Vagina (tissue), 2 donors: ENCODE data around the gene JUN.

Experiments
- CTCF ChIP-seq, 3 experiments: fragments of 450-650 bp in 2 of 3; fragments of 200-600 bp in 1 of 3; sonication (generic) in 1 of 3; IDR thresholded peaks; one replicate each; pipeline ENCODE4 v1.5.1; 2017 to 2019; ENCODE audit warnings: antibody characterized with exemption in 3 of 3, mild to moderate bottlenecking in 2 of 3, moderate library complexity in 2 of 3
- POLR2AphosphoS5 ChIP-seq, 2 donors: sonication (generic); formaldehyde crosslinking; IDR thresholded peaks; one replicate each; pipeline ENCODE4 v1.9.0; 2017; ENCODE audit warnings: antibody characterized with exemption in 2 of 2, mild to moderate bottlenecking in 2 of 2, low read depth in 1 of 2; ENCODE audit not compliant: insufficient read depth in 1 of 2

- TF ChIP-seq CTCF (IDR thresholded peaks at IDR 0.05) = no peak
- no peak for TF ChIP-seq POLR2AphosphoS5 (IDR thresholded peaks at IDR 0.05; ENCODE audit: insufficient read depth in 1 of 2, low read depth in 1 of 2)
Observed at GRCh38 chr1:58827298-58827697, 43.5 kb upstream of the JUN start.
